ENCODE data around the gene PHOSPHO1. TPM values are rescaled to one million over a fixed set of nuclear protein-coding genes. Genes with fewer than 3 reads are reported as not detected.

The PHOSPHO1 gene
- total RNA-seq, 1 experiment from 2014 or later = not detected

GRCh38 chr17:49229076-49229804, 1.3 kb downstream of the PHOSPHO1 start:
- Mint-ChIP-seq H3K27ac (ENCODE audit: low read depth, unreplicated experiment) (no peak overlapping the region), H3K4me1 (ENCODE audit: insufficient read depth, unreplicated experiment) (no peaks in the 10 kb centered on the region), H3K27me3 (ENCODE audit: insufficient read depth, unreplicated experiment) (peaks cover 13% of the 10 kb centered on the region), H3K4me3 (ENCODE audit: unreplicated experiment) (no peak overlapping the region), H3K9me3 (ENCODE audit: unreplicated experiment) (no peaks in the 10 kb centered on the region), H3K36me3 (ENCODE audit: insufficient read depth, unreplicated experiment) (no peaks in the 10 kb centered on the region)
- POLR2A ChIA-PET = interaction anchor here (0.8 kb wide), 1 partner anchor 284 kb away, joined by 3 read pairs; the partner anchor contains the start of gene SNF8
- CTCF ChIA-PET = interaction anchor here (0.6 to 2.4 kb wide), 4 partner anchors 169 to 259 kb away, joined by 3 to 13 read pairs (median 7); no protein-coding TSS in a partner anchor
- intact Hi-C loops (cut with micrococcal nuclease) = no loop called here
- BruUV-seq (replicated peaks) = no TSS peak
- TF ChIP-seq CTCF (IDR thresholded peaks at IDR 0.05; ENCODE audit: unreplicated experiment) = no peak
- no peak for DNase-seq (ENCODE audit: unreplicated experiment)

- peak; percentile 89 for TF ChIP-seq CTCF (IDR thresholded peaks at IDR 0.05; ENCODE audit: unreplicated experiment)
- Mint-ChIP-seq H3K27me3 (ENCODE audit: insufficient read depth, unreplicated experiment) (peaks cover 26% of the 10 kb centered on the region), H3K4me3 (ENCODE audit: unreplicated experiment) (no peak overlapping the region), H3K36me3 (ENCODE audit: insufficient read depth, unreplicated experiment) (no peaks in the 10 kb centered on the region), H3K9me3 (ENCODE audit: unreplicated experiment) (no peaks in the 10 kb centered on the region), H3K4me1 (ENCODE audit: insufficient read depth, unreplicated experiment) (no peaks in the 10 kb centered on the region), H3K27ac (ENCODE audit: low read depth, unreplicated experiment) (no peak overlapping the region)
- BruUV-seq (replicated peaks) = no TSS peak
- intact Hi-C loops (cut with micrococcal nuclease) = loop anchor here (1.0 to 2.0 kb wide), 2 partner anchors 49 to 63 kb away; no protein-coding TSS in a partner anchor
- ChIA-PET CTCF (interaction anchor here (0.5 to 2.4 kb wide), 42 partner anchors 13 to 1257 kb away, joined by 3 to 13 read pairs (median 4); partner anchors contain the start of genes ATP5MC1, CDK5RAP3 and HOXB5), POLR2A (interaction anchor here (0.6 to 1.4 kb wide), 2 partner anchors 13 to 112 kb away, joined by 3 read pairs; no protein-coding TSS in a partner anchor)
- DNase-seq (ENCODE audit: unreplicated experiment) = peak; percentile 74
These were observed 2.9 kb downstream of the PHOSPHO1 start for GRCh38 chr17:49227436-49228261.

GRCh38 chr17:49226771-49227435, 3.7 kb downstream of the PHOSPHO1 start:
- Mint-ChIP-seq H3K4me1 (ENCODE audit: insufficient read depth, unreplicated experiment) (no peaks in the 10 kb centered on the region), H3K36me3 (ENCODE audit: insufficient read depth, unreplicated experiment) (no peaks in the 10 kb centered on the region), H3K4me3 (ENCODE audit: unreplicated experiment) (no peak overlapping the region), H3K27ac (ENCODE audit: low read depth, unreplicated experiment) (no peak overlapping the region), H3K9me3 (ENCODE audit: unreplicated experiment) (no peaks in the 10 kb centered on the region), H3K27me3 (ENCODE audit: insufficient read depth, unreplicated experiment) (peaks cover 34% of the 10 kb centered on the region)
- no peak for DNase-seq (ENCODE audit: unreplicated experiment)
- TF ChIP-seq CTCF (IDR thresholded peaks at IDR 0.05; ENCODE audit: unreplicated experiment) = no peak
- BruUV-seq (replicated peaks) = no TSS peak
- ChIA-PET CTCF (interaction anchor here (0.6 to 2.4 kb wide), 32 partner anchors 10 to 1256 kb away, joined by 3 to 13 read pairs (median 4); partner anchors contain the start of genes ATP5MC1, CDK5RAP3 and HOXB5), POLR2A (interaction anchor here (1.4 kb wide), 1 partner anchor 111 kb away, joined by 3 read pairs; no protein-coding TSS in a partner anchor)
- intact Hi-C loops (cut with micrococcal nuclease) = loop anchor here (1.0 to 2.0 kb wide), 2 partner anchors 49 to 64 kb away; no protein-coding TSS in a partner anchor
